ENCODE data around the gene TCF7L1.
"Not testable (repeated sequence)": the region's sequence is repeated elsewhere in the genome, so short reads cannot be mapped to it uniquely, and the experiment has no call there.

The TCF7L1 gene

GRCh38 chr2:85327822-85328617 lies 194.8 kb downstream of the TCF7L1 start, which contains the start of gene TGOLN2:
TSS of gene TGOLN2 (minus strand) at chr2:85327989. CDS start at chr2:85327962, 27 bp downstream.
- DNase-seq = peak; percentile 98

- peak; percentile 55 for DNase-seq
These were observed 196.0 kb downstream of the TCF7L1 start for GRCh38 chr2:85329181-85329651.

- DNase-seq = not testable (repeated sequence)
These were observed 196.5 kb downstream of the TCF7L1 start for GRCh38 chr2:85329701-85330100.

GRCh38 chr2:85330839-85331636 lies 197.8 kb downstream of the TCF7L1 start:
- DNase-seq = no peak

- DNase-seq = not testable (repeated sequence)
These were observed 200.7 kb downstream of the TCF7L1 start for GRCh38 chr2:85333877-85334276.

GRCh38 chr2:85334928-85335327 lies 201.7 kb downstream of the TCF7L1 start:
- no peak for DNase-seq

GRCh38 chr2:85340034-85340892 lies 207.1 kb downstream of the TCF7L1 start:
- no peak for DNase-seq

GRCh38 chr2:85341269-85342029 lies 208.3 kb downstream of the TCF7L1 start:
- no peak for DNase-seq

GRCh38 chr2:85342156-85342555 lies 209.0 kb downstream of the TCF7L1 start:
- no peak for DNase-seq

- DNase-seq = not testable (repeated sequence)
These were observed 210.2 kb downstream of the TCF7L1 start for GRCh38 chr2:85343207-85343895.

GRCh38 chr2:85344356-85344954 lies 211.3 kb downstream of the TCF7L1 start:
- no peak for DNase-seq

- no peak for DNase-seq
These were observed 214.4 kb downstream of the TCF7L1 start for GRCh38 chr2:85347599-85347998.

GRCh38 chr2:85353876-85354285 lies 220.7 kb downstream of the TCF7L1 start:
- DNase-seq = peak; percentile 54

GRCh38 chr2:85354286-85355072 lies 221.3 kb downstream of the TCF7L1 start, which contains the start of the genes ELMOD3 and RETSAT:
TSS of gene ELMOD3 (plus strand) at chr2:85354769. CDS start at chr2:85357199, 2,430 bp downstream.
TSS of gene RETSAT (minus strand) at chr2:85354528. CDS start at chr2:85354507, 21 bp downstream.
- DNase-seq = peak; percentile 100

- no peak for DNase-seq
These were observed 221.8 kb downstream of the TCF7L1 start for GRCh38 chr2:85355073-85355410.

GRCh38 chr2:85355521-85355920 lies 222.3 kb downstream of the TCF7L1 start:
- DNase-seq = no peak

- no peak for DNase-seq
These were observed 223.0 kb downstream of the TCF7L1 start for GRCh38 chr2:85356186-85356585.

- DNase-seq = no peak
These were observed 224.5 kb downstream of the TCF7L1 start for GRCh38 chr2:85357736-85358135.
